Measurements from ENCODE around the gene FKBP4. TPM values are rescaled to one million over a fixed set of nuclear protein-coding genes. Genes with fewer than 3 reads are reported as not detected.

FKBP4 gene
- total and polyA plus RNA-seq, 4 donors = 21.3 to 38.7 (median 31.6) TPM

DNA sequence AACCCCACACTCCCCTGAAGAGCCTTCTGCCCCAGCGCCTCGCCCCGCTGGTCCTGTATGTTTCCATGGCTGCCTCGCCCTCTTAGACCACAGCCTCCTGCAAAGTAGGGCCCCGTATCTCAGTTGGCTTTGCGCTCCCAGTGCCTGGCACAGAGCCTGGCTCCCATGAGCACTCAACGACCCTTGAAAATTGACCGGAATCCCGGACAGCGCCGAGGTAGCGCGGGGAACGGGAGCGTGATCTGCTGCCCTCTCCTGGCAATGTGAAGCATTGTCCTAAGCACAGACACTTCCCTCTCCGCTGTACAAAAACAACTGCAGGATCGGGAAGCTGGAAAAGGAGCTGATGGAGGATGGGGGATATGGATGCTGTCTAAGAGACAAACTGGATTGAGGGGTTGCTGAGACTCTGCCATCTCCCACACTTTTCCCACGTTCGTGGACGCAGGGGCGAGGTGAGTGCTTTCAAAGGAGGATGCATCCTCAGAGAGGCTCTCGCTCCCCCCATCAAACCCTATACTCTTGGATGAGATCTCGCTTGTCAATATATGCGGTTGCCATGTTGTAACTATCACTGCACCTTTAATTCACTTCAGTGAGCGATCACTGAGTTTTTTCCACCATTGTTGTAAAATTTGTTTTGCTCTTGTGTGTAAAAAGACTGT, 10.7 kb upstream of the FKBP4 start:
- Histone ChIP-seq H3K9ac (ENCODE audit: low read depth in 1 of 2, low read length in 2 of 2) (no peak overlapping the region), H3K27ac (ENCODE audit: low read depth in 1 of 2, low read length in 2 of 2) (no peak overlapping the region), H3K9me3 (ENCODE audit: control insufficient read depth in 4 of 4, low read length in 3 of 4) (no peaks in the 10 kb centered on the region), H3K4me1 (ENCODE audit: control insufficient read depth in 4 of 4, insufficient read depth in 4 of 4, low read length in 3 of 4) (peaks cover 0 to 6% (median 3%) of the 10 kb centered on the region in 4 donors), H3K4me3 (ENCODE audit: low read depth in 1 of 3, low read length in 3 of 3) (no peak overlapping the region), H3K27me3 (ENCODE audit: control insufficient read depth in 4 of 4, insufficient read depth in 4 of 4, low read length in 3 of 4) (no peaks in the 10 kb centered on the region), H3K36me3 (ENCODE audit: control insufficient read depth in 4 of 4, insufficient read depth in 3 of 4, low read depth in 1 of 4, low read length in 3 of 4) (no peaks in the 10 kb centered on the region)
- DNase-seq (ENCODE audit: low spot score) = peak; percentile 70
- 14% methylated on average over 25 of the region's 25 CpGs for WGBS
- TF ChIP-seq TAF1 (conservative IDR thresholded peaks at IDR 0.05) (no peak), FOXA2 (IDR thresholded peaks at IDR 0.05) (no peak), HNF4A (conservative IDR thresholded peaks at IDR 0.05) (no peak), JUND (IDR thresholded peaks at IDR 0.05) (no peak), RAD21 (IDR thresholded peaks at IDR 0.05) (peak; percentile 94 to 96), RXRA (IDR thresholded peaks at IDR 0.05) (no peak), FOXA1 (IDR thresholded peaks at IDR 0.05) (no peak), NR2F2 (IDR thresholded peaks at IDR 0.05) (no peak), EGR1 (IDR thresholded peaks at IDR 0.05; ENCODE audit: low read depth in 2 of 2) (no peak), SP1 (IDR thresholded peaks at IDR 0.05) (no peak), GABPA (IDR thresholded peaks at IDR 0.05 in 1 of 2, conservative IDR thresholded peaks at IDR 0.05 in 1 of 2) (no peak), HNF4G (IDR thresholded peaks at IDR 0.05) (no peak), YY1 (IDR thresholded peaks at IDR 0.05) (no peak)
- TF ChIP-seq, protein P1, sequence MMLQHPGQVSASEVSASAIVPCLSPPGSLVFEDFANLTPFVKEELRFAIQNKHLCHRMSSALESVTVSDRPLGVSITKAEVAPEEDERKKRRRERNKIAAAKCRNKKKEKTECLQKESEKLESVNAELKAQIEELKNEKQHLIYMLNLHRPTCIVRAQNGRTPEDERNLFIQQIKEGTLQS (IDR thresholded peaks at IDR 0.05) = no peak
- TF ChIP-seq, protein P2, sequence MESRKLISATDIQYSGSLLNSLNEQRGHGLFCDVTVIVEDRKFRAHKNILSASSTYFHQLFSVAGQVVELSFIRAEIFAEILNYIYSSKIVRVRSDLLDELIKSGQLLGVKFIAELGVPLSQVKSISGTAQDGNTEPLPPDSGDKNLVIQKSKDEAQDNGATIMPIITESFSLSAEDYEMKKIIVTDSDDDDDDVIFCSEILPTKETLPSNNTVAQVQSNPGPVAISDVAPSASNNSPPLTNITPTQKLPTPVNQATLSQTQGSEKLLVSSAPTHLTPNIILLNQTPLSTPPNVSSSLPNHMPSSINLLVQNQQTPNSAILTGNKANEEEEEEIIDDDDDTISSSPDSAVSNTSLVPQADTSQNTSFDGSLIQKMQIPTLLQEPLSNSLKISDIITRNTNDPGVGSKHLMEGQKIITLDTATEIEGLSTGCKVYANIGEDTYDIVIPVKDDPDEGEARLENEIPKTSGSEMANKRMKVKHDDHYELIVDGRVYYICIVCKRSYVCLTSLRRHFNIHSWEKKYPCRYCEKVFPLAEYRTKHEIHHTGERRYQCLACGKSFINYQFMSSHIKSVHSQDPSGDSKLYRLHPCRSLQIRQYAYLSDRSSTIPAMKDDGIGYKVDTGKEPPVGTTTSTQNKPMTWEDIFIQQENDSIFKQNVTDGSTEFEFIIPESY (IDR thresholded peaks at IDR 0.05) = no peak
- TF ChIP-seq, protein P3, sequence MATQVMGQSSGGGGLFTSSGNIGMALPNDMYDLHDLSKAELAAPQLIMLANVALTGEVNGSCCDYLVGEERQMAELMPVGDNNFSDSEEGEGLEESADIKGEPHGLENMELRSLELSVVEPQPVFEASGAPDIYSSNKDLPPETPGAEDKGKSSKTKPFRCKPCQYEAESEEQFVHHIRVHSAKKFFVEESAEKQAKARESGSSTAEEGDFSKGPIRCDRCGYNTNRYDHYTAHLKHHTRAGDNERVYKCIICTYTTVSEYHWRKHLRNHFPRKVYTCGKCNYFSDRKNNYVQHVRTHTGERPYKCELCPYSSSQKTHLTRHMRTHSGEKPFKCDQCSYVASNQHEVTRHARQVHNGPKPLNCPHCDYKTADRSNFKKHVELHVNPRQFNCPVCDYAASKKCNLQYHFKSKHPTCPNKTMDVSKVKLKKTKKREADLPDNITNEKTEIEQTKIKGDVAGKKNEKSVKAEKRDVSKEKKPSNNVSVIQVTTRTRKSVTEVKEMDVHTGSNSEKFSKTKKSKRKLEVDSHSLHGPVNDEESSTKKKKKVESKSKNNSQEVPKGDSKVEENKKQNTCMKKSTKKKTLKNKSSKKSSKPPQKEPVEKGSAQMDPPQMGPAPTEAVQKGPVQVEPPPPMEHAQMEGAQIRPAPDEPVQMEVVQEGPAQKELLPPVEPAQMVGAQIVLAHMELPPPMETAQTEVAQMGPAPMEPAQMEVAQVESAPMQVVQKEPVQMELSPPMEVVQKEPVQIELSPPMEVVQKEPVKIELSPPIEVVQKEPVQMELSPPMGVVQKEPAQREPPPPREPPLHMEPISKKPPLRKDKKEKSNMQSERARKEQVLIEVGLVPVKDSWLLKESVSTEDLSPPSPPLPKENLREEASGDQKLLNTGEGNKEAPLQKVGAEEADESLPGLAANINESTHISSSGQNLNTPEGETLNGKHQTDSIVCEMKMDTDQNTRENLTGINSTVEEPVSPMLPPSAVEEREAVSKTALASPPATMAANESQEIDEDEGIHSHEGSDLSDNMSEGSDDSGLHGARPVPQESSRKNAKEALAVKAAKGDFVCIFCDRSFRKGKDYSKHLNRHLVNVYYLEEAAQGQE (IDR thresholded peaks at IDR 0.05) = peak; percentile 33
- TF ChIP-seq, protein P4, sequence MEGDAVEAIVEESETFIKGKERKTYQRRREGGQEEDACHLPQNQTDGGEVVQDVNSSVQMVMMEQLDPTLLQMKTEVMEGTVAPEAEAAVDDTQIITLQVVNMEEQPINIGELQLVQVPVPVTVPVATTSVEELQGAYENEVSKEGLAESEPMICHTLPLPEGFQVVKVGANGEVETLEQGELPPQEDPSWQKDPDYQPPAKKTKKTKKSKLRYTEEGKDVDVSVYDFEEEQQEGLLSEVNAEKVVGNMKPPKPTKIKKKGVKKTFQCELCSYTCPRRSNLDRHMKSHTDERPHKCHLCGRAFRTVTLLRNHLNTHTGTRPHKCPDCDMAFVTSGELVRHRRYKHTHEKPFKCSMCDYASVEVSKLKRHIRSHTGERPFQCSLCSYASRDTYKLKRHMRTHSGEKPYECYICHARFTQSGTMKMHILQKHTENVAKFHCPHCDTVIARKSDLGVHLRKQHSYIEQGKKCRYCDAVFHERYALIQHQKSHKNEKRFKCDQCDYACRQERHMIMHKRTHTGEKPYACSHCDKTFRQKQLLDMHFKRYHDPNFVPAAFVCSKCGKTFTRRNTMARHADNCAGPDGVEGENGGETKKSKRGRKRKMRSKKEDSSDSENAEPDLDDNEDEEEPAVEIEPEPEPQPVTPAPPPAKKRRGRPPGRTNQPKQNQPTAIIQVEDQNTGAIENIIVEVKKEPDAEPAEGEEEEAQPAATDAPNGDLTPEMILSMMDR (IDR thresholded peaks at IDR 0.05; ENCODE audit: low read depth, low read length, missing input control) = peak; percentile 92
- TF ChIP-seq, protein P5, sequence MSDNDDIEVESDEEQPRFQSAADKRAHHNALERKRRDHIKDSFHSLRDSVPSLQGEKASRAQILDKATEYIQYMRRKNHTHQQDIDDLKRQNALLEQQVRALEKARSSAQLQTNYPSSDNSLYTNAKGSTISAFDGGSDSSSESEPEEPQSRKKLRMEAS (IDR thresholded peaks at IDR 0.05) = no peak
